Measurements from ENCODE around the gene PPM1D.
A peak's percentile ranks its signal among the peaks of the same experiment; 100 is the strongest.

Gene PPM1D

GRCh38 chr17:60585887-60586286 lies 14.1 kb upstream of the PPM1D start:
- Histone ChIP-seq H3K4me3 (ENCODE audit: low read depth, low read length) (no peak overlapping the region), H2BK120ac (ENCODE audit: insufficient read depth, low read length, poor library complexity) (no peak overlapping the region), H3K79me2 (ENCODE audit: control insufficient read depth, insufficient read depth, low read length, poor library complexity) (no peaks in the 10 kb centered on the region), H2AFZ (ENCODE audit: insufficient read depth, low read length, poor library complexity) (no peak overlapping the region), H2BK5ac (ENCODE audit: low read depth, low read length, poor library complexity) (no peak overlapping the region), H2BK12ac (ENCODE audit: low read length) (no peak overlapping the region), H4K8ac (ENCODE audit: low read depth, low read length) (no peak overlapping the region), H3K27ac (ENCODE audit: low read depth, low read length) (no peak overlapping the region), H4K91ac (ENCODE audit: low read depth, low read length) (no peak overlapping the region), H3K14ac (ENCODE audit: low read length) (no peak overlapping the region), H3K79me1 (ENCODE audit: low read length) (no peaks in the 10 kb centered on the region), H3K9me3 (ENCODE audit: insufficient read depth, low read depth, low read length) (no peaks in the 10 kb centered on the region), H3K27me3 (ENCODE audit: insufficient read depth, low read length) (no peaks in the 10 kb centered on the region), H3K23ac (ENCODE audit: low read length) (no peak overlapping the region), H4K12ac (ENCODE audit: low read depth, low read length) (no peak overlapping the region), H2AK5ac (ENCODE audit: low read length) (no peak overlapping the region), H3K36me3 (ENCODE audit: control insufficient read depth in 1 of 2, insufficient read depth in 2 of 2, low read length in 2 of 2) (no peaks in the 10 kb centered on the region), H3K18ac (ENCODE audit: low read length) (no peak overlapping the region), H3K9ac (ENCODE audit: low read length) (no peak overlapping the region), H3K4ac (ENCODE audit: low read depth, low read length) (no peak overlapping the region), H3K4me2 (ENCODE audit: low read length) (no peak overlapping the region), H3K4me1 (ENCODE audit: control insufficient read depth in 1 of 2, insufficient read depth in 2 of 2, low read length in 2 of 2) (no peaks in the 10 kb centered on the region)
- WGBS (ENCODE audit: extremely low coverage, insufficient coverage, insufficient read length), result no CpG with 5 or more reads among the region's 2 CpGs
- no peak for DNase-seq

DNA sequence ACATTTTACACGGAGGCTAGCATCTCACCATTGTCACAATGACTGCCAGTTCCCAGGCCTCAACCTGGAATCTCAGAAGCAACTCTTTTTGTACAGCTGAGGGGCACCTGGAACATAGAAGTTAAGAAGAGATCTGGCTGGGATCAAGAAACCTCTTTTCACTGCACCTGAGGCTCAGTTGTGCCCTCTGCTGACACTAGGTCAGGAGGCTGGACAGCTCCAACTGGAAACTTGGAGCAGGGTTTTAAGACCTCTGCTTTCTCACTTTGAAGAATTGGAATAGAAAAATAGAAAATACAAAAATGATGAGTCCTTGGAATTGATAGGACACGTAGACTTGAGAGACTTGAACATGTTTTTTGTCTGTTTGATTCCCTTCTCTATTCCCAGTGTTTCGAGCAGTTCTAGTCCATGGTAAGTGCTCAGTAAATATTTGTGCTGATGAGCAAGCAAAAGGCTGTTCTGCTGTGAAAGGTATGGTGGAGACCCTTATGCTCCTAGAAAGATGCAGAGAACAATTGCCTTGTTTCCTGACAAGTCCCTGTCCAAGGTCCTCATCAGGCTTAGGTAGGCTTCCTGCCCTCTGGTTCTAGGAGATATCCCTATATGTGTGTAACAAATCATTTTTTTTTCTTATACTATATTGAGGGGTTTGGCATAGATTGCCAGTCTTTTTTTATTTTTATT lies 13.6 kb upstream of the PPM1D start:
- Histone ChIP-seq H3K4me3 (ENCODE audit: low read depth, low read length) (no peak overlapping the region), H4K8ac (ENCODE audit: low read depth, low read length) (no peak overlapping the region), H2AK5ac (ENCODE audit: low read length) (no peak overlapping the region), H2BK120ac (ENCODE audit: insufficient read depth, low read length, poor library complexity) (no peak overlapping the region), H2BK5ac (ENCODE audit: low read depth, low read length, poor library complexity) (no peak overlapping the region), H3K79me1 (ENCODE audit: low read length) (no peaks in the 10 kb centered on the region), H3K23ac (ENCODE audit: low read length) (no peak overlapping the region), H3K36me3 (ENCODE audit: control insufficient read depth in 1 of 2, insufficient read depth in 2 of 2, low read length in 2 of 2) (no peaks in the 10 kb centered on the region), H3K4ac (ENCODE audit: low read depth, low read length) (no peak overlapping the region), H3K9ac (ENCODE audit: low read length) (no peak overlapping the region), H3K27me3 (ENCODE audit: insufficient read depth, low read length) (no peaks in the 10 kb centered on the region), H3K9me3 (ENCODE audit: insufficient read depth, low read depth, low read length) (no peaks in the 10 kb centered on the region), H3K14ac (ENCODE audit: low read length) (no peak overlapping the region), H2AFZ (ENCODE audit: insufficient read depth, low read length, poor library complexity) (no peak overlapping the region), H3K18ac (ENCODE audit: low read length) (no peak overlapping the region), H3K4me1 (ENCODE audit: control insufficient read depth in 1 of 2, insufficient read depth in 2 of 2, low read length in 2 of 2) (no peaks in the 10 kb centered on the region), H3K4me2 (ENCODE audit: low read length) (no peak overlapping the region), H3K79me2 (ENCODE audit: control insufficient read depth, insufficient read depth, low read length, poor library complexity) (no peaks in the 10 kb centered on the region), H4K91ac (ENCODE audit: low read depth, low read length) (no peak overlapping the region), H4K12ac (ENCODE audit: low read depth, low read length) (no peak overlapping the region), H3K27ac (ENCODE audit: low read depth, low read length) (no peak overlapping the region), H2BK12ac (ENCODE audit: low read length) (no peak overlapping the region)
- no CpG with 5 or more reads among the region's 3 CpGs for WGBS (ENCODE audit: extremely low coverage, insufficient coverage, insufficient read length)
- peak; percentile 35 to 54 for DNase-seq

- Histone ChIP-seq H3K4me2 (ENCODE audit: low read length) (no peak overlapping the region), H4K91ac (ENCODE audit: low read depth, low read length) (no peak overlapping the region), H2BK5ac (ENCODE audit: low read depth, low read length, poor library complexity) (no peak overlapping the region), H2BK12ac (ENCODE audit: low read length) (no peak overlapping the region), H3K14ac (ENCODE audit: low read length) (no peak overlapping the region), H3K9me3 (ENCODE audit: insufficient read depth, low read depth, low read length) (no peaks in the 10 kb centered on the region), H2AK5ac (ENCODE audit: low read length) (no peak overlapping the region), H3K79me1 (ENCODE audit: low read length) (no peaks in the 10 kb centered on the region), H3K4me1 (ENCODE audit: control insufficient read depth in 1 of 2, insufficient read depth in 2 of 2, low read length in 2 of 2) (no peaks in the 10 kb centered on the region), H3K23ac (ENCODE audit: low read length) (no peak overlapping the region), H4K8ac (ENCODE audit: low read depth, low read length) (no peak overlapping the region), H3K27ac (ENCODE audit: low read depth, low read length) (no peak overlapping the region), H3K36me3 (ENCODE audit: control insufficient read depth in 1 of 2, insufficient read depth in 2 of 2, low read length in 2 of 2) (no peaks in the 10 kb centered on the region), H3K4me3 (ENCODE audit: low read depth, low read length) (no peak overlapping the region), H4K12ac (ENCODE audit: low read depth, low read length) (no peak overlapping the region), H3K18ac (ENCODE audit: low read length) (no peak overlapping the region), H3K9ac (ENCODE audit: low read length) (no peak overlapping the region), H3K27me3 (ENCODE audit: insufficient read depth, low read length) (no peaks in the 10 kb centered on the region), H3K79me2 (ENCODE audit: control insufficient read depth, insufficient read depth, low read length, poor library complexity) (no peaks in the 10 kb centered on the region), H3K4ac (ENCODE audit: low read depth, low read length) (no peak overlapping the region), H2AFZ (ENCODE audit: insufficient read depth, low read length, poor library complexity) (no peak overlapping the region), H2BK120ac (ENCODE audit: insufficient read depth, low read length, poor library complexity) (no peak overlapping the region)
- WGBS (ENCODE audit: extremely low coverage, insufficient coverage, insufficient read length), result no CpG with 5 or more reads among the region's 5 CpGs
- no peak for DNase-seq
Measured at GRCh38 chr17:60590070-60590469, 9.9 kb upstream of the PPM1D start.

GRCh38 chr17:60592750-60593149 lies 7.2 kb upstream of the PPM1D start:
- no peak overlapping the region for H2BK120ac ChIP-seq (ENCODE audit: insufficient read depth, low read length, poor library complexity)
- H4K8ac ChIP-seq (ENCODE audit: low read depth, low read length), result no peak overlapping the region
- no peaks in the 10 kb centered on the region for H3K79me2 ChIP-seq (ENCODE audit: control insufficient read depth, insufficient read depth, low read length, poor library complexity)
- no peaks in the 10 kb centered on the region for H3K27me3 ChIP-seq (ENCODE audit: insufficient read depth, low read length)
- no peaks in the 10 kb centered on the region for H3K79me1 ChIP-seq (ENCODE audit: low read length)
- H2AFZ ChIP-seq (ENCODE audit: insufficient read depth, low read length, poor library complexity), result no peak overlapping the region
- no peaks in the 10 kb centered on the region for H3K36me3 ChIP-seq (ENCODE audit: control insufficient read depth in 1 of 2, insufficient read depth in 2 of 2, low read length in 2 of 2)
- no peak overlapping the region for H3K18ac ChIP-seq (ENCODE audit: low read length)
- H3K4me2 ChIP-seq (ENCODE audit: low read length), result no peak overlapping the region
- no peak for DNase-seq
- H3K4me3 ChIP-seq (ENCODE audit: low read depth, low read length), result no peak overlapping the region
- WGBS (ENCODE audit: extremely low coverage, insufficient coverage, insufficient read length), result no CpG with 5 or more reads among the region's 2 CpGs
- H3K4ac ChIP-seq (ENCODE audit: low read depth, low read length), result no peak overlapping the region
- no peak overlapping the region for H2AK5ac ChIP-seq (ENCODE audit: low read length)
- H3K23ac ChIP-seq (ENCODE audit: low read length), result no peak overlapping the region
- H3K4me1 ChIP-seq (ENCODE audit: control insufficient read depth in 1 of 2, insufficient read depth in 2 of 2, low read length in 2 of 2), result no peaks in the 10 kb centered on the region
- H2BK12ac ChIP-seq (ENCODE audit: low read length), result no peak overlapping the region
- H3K9me3 ChIP-seq (ENCODE audit: insufficient read depth, low read depth, low read length), result no peaks in the 10 kb centered on the region
- no peak overlapping the region for H4K91ac ChIP-seq (ENCODE audit: low read depth, low read length)
- no peak overlapping the region for H3K14ac ChIP-seq (ENCODE audit: low read length)
- no peak overlapping the region for H3K9ac ChIP-seq (ENCODE audit: low read length)
- H4K12ac ChIP-seq (ENCODE audit: low read depth, low read length), result no peak overlapping the region
- no peak overlapping the region for H2BK5ac ChIP-seq (ENCODE audit: low read depth, low read length, poor library complexity)
- H3K27ac ChIP-seq (ENCODE audit: low read depth, low read length), result no peak overlapping the region

Measured in trophoblast cell (in vitro differentiated cells and primary cell).